RWPE2 (cell line): ENCODE measurements around the gene ACACB.

Experiments used
- ATAC-seq: fragments of 200-7000 bp; cut with Tn5 transposase; 3 replicates; pipeline ENCODE4 v1.9.1; 2021; ENCODE audit warnings: low read depth
- DNase-seq: peaks from one replicate; pipeline ENCODE4 v3.0.0-alpha.2; 2020; ENCODE audit warnings: low spot score
- H3K27ac ChIP-seq: fragments of 450-650 bp; 2 replicates; pipeline ENCODE4 v1.5.1; 2017; ENCODE audit warnings: mild to moderate bottlenecking; ENCODE audit not compliant: poor library complexity, severe bottlenecking
- H3K27me3 ChIP-seq: fragments of 250-450 bp; sonication (Bioruptor Pico); 2 replicates; pipeline ENCODE4 v1.5.1; 2021; ENCODE audit warnings: mild to moderate bottlenecking, moderate library complexity; ENCODE audit not compliant: insufficient read depth, poor library complexity, severe bottlenecking
- H3K36me3 ChIP-seq: fragments of 250-450 bp; sonication (Bioruptor Pico); 2 replicates; pipeline ENCODE4 v1.5.1; 2020; ENCODE audit warnings: low read depth, mild to moderate bottlenecking, moderate library complexity
- H3K4me1 ChIP-seq: fragments of 250-450 bp; sonication (Bioruptor Pico); 2 replicates; pipeline ENCODE4 v1.5.1; 2021; ENCODE audit warnings: mild to moderate bottlenecking, moderate library complexity; ENCODE audit not compliant: insufficient read depth, poor library complexity, severe bottlenecking
- H3K4me3 ChIP-seq: fragments of 250-450 bp; sonication (Bioruptor Pico); 2 replicates; pipeline ENCODE4 v1.5.1; 2021; ENCODE audit warnings: mild to moderate bottlenecking, moderate library complexity; ENCODE audit not compliant: severe bottlenecking
- H3K9me3 ChIP-seq: fragments of 250-450 bp; sonication (Bioruptor Pico); 2 replicates; pipeline ENCODE4 v1.5.1; 2021; ENCODE audit warnings: mild to moderate bottlenecking, moderate library complexity; ENCODE audit not compliant: severe bottlenecking
- TF ChIP-seq, protein P1 (sequence below): fragments of 450-650 bp; IDR thresholded peaks from one replicate; pipeline ENCODE4 v1.5.1; 2017; ENCODE audit warnings: mild to moderate bottlenecking, moderate library complexity; ENCODE audit not compliant: poor library complexity, severe bottlenecking

Gene ACACB

DNA sequence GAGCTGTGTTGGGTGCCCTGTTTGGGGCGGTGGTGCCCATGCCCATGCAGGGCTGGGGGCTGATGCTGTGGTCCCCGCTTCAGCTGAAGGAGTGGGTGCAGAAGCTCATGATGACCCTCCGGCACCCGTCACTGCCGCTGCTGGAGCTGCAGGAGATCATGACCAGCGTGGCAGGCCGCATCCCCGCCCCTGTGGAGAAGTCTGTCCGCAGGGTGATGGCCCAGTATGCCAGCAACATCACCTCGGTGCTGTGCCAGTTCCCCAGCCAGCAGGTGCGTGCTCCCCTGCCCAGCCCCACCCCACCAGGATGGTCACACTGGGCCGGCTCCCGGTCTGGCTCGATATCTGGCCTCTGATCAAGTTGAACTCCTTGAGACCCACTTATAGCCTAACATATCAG, 92.7 kb downstream of the ACACB start:
- Histone ChIP-seq H3K27ac (no peak overlapping the region), H3K9me3 (no peaks in the 10 kb centered on the region), H3K4me1 (no peaks in the 10 kb centered on the region), H3K4me3 (no peak overlapping the region), H3K27me3 (no peaks in the 10 kb centered on the region), H3K36me3 (peaks cover 11% of the 10 kb centered on the region; the same call in 1 of the 2 replicates)
- TF ChIP-seq, protein P1, sequence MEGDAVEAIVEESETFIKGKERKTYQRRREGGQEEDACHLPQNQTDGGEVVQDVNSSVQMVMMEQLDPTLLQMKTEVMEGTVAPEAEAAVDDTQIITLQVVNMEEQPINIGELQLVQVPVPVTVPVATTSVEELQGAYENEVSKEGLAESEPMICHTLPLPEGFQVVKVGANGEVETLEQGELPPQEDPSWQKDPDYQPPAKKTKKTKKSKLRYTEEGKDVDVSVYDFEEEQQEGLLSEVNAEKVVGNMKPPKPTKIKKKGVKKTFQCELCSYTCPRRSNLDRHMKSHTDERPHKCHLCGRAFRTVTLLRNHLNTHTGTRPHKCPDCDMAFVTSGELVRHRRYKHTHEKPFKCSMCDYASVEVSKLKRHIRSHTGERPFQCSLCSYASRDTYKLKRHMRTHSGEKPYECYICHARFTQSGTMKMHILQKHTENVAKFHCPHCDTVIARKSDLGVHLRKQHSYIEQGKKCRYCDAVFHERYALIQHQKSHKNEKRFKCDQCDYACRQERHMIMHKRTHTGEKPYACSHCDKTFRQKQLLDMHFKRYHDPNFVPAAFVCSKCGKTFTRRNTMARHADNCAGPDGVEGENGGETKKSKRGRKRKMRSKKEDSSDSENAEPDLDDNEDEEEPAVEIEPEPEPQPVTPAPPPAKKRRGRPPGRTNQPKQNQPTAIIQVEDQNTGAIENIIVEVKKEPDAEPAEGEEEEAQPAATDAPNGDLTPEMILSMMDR, result no peak
- no peak for DNase-seq
- no peak for ATAC-seq

DNA sequence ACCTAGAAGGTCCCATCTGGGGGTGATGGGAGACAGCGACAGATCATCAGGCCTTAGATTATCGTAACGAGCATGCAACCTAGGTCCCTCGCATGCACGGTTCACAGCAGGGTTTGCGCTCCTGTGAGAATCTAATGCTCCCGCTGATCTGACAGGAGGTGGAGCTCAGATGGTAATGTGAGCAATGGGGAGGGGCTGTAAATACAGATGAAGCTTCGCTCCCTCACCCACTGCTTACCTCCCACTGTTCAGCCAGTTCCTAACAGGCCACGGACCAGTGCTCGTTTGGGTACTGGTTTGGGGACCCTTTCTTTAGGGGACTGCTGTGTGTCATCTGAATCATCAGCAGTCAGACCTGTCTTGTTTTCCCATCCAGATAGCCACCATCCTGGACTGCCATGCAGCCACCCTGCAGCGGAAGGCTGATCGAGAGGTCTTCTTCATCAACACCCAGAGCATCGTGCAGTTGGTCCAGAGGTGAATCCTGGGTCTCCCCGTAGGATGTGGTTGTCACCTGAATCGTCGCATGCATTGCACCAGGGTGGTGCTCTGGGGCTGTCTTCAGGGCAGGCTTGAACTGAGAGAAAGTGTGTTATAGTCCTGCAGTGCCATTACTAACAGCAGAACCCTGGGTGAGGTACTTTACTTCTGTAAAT, 96.2 kb downstream of the ACACB start:
- no peak overlapping the region for H3K27ac ChIP-seq
- peaks cover 7% of the 10 kb centered on the region; the same call in 1 of the 2 replicates for H3K36me3 ChIP-seq
- DNase-seq, result no peak
- TF ChIP-seq, protein P1, result no peak
- no peaks in the 10 kb centered on the region for H3K4me1 ChIP-seq
- no peak overlapping the region for H3K4me3 ChIP-seq
- H3K9me3 ChIP-seq, result no peaks in the 10 kb centered on the region
- ATAC-seq, result no peak
- H3K27me3 ChIP-seq, result no peaks in the 10 kb centered on the region

DNA sequence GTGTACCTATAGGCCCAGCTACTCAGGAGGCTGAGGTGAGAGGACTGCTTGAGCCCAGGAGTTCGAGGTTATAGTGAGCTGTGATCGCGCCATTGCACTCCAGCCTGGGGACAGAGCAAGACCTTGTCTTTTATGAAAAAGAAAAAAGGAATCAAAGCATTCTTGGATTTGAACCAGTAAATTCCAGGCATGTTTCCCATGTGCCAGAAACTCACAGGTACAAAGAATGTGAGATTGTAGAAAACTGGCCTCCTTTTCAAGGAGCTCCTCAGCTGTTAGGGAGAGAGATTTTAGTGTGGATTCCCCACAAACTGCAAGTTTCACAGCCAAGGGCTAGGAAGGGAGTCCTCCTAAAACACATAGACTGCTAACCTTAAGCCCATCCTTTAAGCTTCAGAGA, 97.7 kb downstream of the ACACB start:
- Histone ChIP-seq H3K36me3 (peaks cover 4% of the 10 kb centered on the region), H3K27me3 (no peaks in the 10 kb centered on the region), H3K9me3 (no peaks in the 10 kb centered on the region), H3K27ac (no peak overlapping the region), H3K4me3 (no peak overlapping the region), H3K4me1 (no peaks in the 10 kb centered on the region)
- TF ChIP-seq, protein P1, result no peak
- no peak for DNase-seq
- no peak for ATAC-seq

DNA sequence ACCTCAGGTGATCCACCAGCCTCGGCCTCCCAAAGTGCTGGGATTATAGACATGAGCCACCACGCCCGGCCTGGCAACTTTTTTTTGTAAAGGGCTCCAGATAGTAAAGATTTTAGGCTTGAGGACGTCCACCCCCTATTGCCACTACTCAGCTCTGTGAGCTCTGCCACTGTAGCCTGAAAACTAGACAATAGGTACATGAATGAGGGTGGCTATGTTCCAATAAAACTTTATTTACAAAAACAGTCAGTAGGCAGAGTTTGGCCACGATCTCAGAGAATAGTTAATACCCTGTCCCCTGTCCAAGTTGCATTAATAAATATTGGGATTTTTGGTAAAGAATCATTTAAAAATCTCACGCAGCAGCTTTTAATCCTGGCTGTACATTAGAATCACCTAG, 102.6 kb downstream of the ACACB start:
- DNase-seq (no peak), ATAC-seq (no peak)
- TF ChIP-seq, protein P1, result no peak
- H3K4me1 ChIP-seq, result no peaks in the 10 kb centered on the region
- H3K27ac ChIP-seq, result no peak overlapping the region
- H3K9me3 ChIP-seq, result no peaks in the 10 kb centered on the region
- no peaks in the 10 kb centered on the region for H3K27me3 ChIP-seq
- H3K4me3 ChIP-seq, result no peak overlapping the region
- peaks cover 4% of the 10 kb centered on the region for H3K36me3 ChIP-seq

DNA sequence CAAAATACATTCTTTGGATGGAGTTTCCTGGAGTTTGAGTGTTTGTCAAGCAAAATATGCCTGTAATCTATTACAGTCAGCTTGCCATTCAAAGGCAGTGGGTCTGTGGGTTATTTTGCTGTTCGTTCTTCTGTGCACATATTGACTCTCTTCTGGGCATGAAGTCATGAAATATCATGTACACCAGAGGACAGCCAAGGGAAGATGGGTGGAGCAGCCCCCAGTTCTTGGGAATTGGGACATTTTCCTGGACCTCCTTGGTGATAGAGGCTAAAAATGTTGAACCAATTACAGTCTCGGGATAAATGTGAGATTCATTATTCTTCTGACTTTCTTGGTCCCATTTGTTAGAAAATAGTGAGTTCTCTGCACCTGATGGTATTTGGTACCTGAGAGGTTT, 103.6 kb downstream of the ACACB start:
- TF ChIP-seq, protein P1, result no peak
- H3K27me3 ChIP-seq, result no peaks in the 10 kb centered on the region
- no peaks in the 10 kb centered on the region for H3K9me3 ChIP-seq
- H3K4me3 ChIP-seq, result no peak overlapping the region
- ATAC-seq (no peak), DNase-seq (no peak)
- no peak overlapping the region for H3K27ac ChIP-seq
- H3K4me1 ChIP-seq, result no peaks in the 10 kb centered on the region
- peaks cover 10% of the 10 kb centered on the region for H3K36me3 ChIP-seq
